GM23338 (cell line): Measurements from ENCODE around the gene CDKAL1. TPM values are rescaled to one million over a fixed set of nuclear protein-coding genes. Genes with fewer than 3 reads are reported as not detected.

Experiments
- ATAC-seq: fragments of 200-7000 bp; cut with Tn5 transposase; 3 replicates; pipeline ENCODE4 v1.9.1; 2020
- DNase-seq: peaks from one replicate; pipeline ENCODE4 v3.0.0-alpha.2; 2015; ENCODE audit warnings: low spot score
- H2AFZ ChIP-seq: fragments of 200-600 bp; sonication (generic); 2 replicates; pipeline ENCODE4 v1.8.0; 2016; ENCODE audit warnings: antibody characterized with exemption, mild to moderate bottlenecking, moderate library complexity
- H3F3A ChIP-seq: fragments of 200-600 bp; sonication (generic); replicated peaks from 2 replicates; pipeline ENCODE4 v1.8.0; 2017; ENCODE audit warnings: antibody characterized with exemption, mixed run types, low read depth
- H3K27ac ChIP-seq: fragments of 200-600 bp; sonication (generic); 2 replicates; pipeline ENCODE4 v1.6.1; 2016; ENCODE audit warnings: low read depth
- H3K27me3 ChIP-seq: fragments of 200-600 bp; sonication (generic); 2 replicates; pipeline ENCODE4 v1.8.0; 2016; ENCODE audit warnings: mild to moderate bottlenecking, mixed run types, moderate library complexity; ENCODE audit not compliant: insufficient read depth
- H3K36me3 ChIP-seq: fragments of 200-600 bp; sonication (generic); 2 replicates; pipeline ENCODE4 v1.8.0; 2016; ENCODE audit warnings: mild to moderate bottlenecking; ENCODE audit not compliant: insufficient read depth
- H3K4me1 ChIP-seq: fragments of 200-600 bp; sonication (generic); 2 replicates; pipeline ENCODE4 v1.8.0; 2016; ENCODE audit warnings: mild to moderate bottlenecking, moderate library complexity; ENCODE audit not compliant: insufficient read depth
- H3K4me2 ChIP-seq: fragments of 200-600 bp; sonication (generic); 2 replicates; pipeline ENCODE4 v1.7.1; 2017; ENCODE audit warnings: mixed run types
- H3K4me3 ChIP-seq: fragments of 200-600 bp; sonication (generic); 2 replicates; pipeline ENCODE4 v1.6.1; 2016; ENCODE audit warnings: mixed run types
- H3K79me2 ChIP-seq: fragments of 200-600 bp; sonication (generic); replicated peaks from 2 replicates; pipeline ENCODE4 v1.8.0; 2017; ENCODE audit warnings: mild to moderate bottlenecking; ENCODE audit not compliant: insufficient read depth
- H3K9me2 ChIP-seq: fragments of 200-600 bp; sonication (generic); 2 replicates; pipeline ENCODE4 v1.8.0; 2017; ENCODE audit not compliant: insufficient read depth
- H4K20me1 ChIP-seq: fragments of 200-600 bp; sonication (generic); replicated peaks from 2 replicates; pipeline ENCODE4 v1.8.0; 2017; ENCODE audit warnings: mild to moderate bottlenecking; ENCODE audit not compliant: insufficient read depth
- H3K27ac Mint-ChIP-seq: 2 replicates; pipeline ENCODE4 v1.8.0; 2020; ENCODE audit warnings: inconsistent platforms, mild to moderate bottlenecking, moderate library complexity, mixed read lengths
- H3K27me3 Mint-ChIP-seq: 3 replicates; pipeline ENCODE4 v1.8.0; 2022; ENCODE audit warnings: low read depth, mild to moderate bottlenecking, moderate library complexity, mixed read lengths, inconsistent platforms; ENCODE audit not compliant: insufficient read depth, poor library complexity
- H3K36me3 Mint-ChIP-seq: 3 replicates; pipeline ENCODE4 v1.8.0; 2021; ENCODE audit warnings: low read depth, mild to moderate bottlenecking, inconsistent platforms, moderate library complexity, mixed read lengths
- H3K4me1 Mint-ChIP-seq: 3 replicates; pipeline ENCODE4 v1.8.0; 2020; ENCODE audit warnings: mild to moderate bottlenecking, inconsistent platforms, mixed read lengths
- H3K4me3 Mint-ChIP-seq: 3 replicates; pipeline ENCODE4 v1.8.0; 2021; ENCODE audit warnings: moderate library complexity, mild to moderate bottlenecking, inconsistent platforms, mixed read lengths
- H3K9me3 Mint-ChIP-seq: 3 replicates; pipeline ENCODE4 v1.8.0; 2020; ENCODE audit warnings: moderate library complexity, mild to moderate bottlenecking, inconsistent platforms, mixed read lengths
- CREB1 ChIP-seq: fragments of 250-450 bp; sonication (Bioruptor Pico); IDR thresholded peaks from 2 replicates; pipeline ENCODE4 v1.5.0; 2020; ENCODE audit warnings: low read depth, mild to moderate bottlenecking, moderate library complexity
- CTCF ChIP-seq, 2 experiments: fragments of 200-600 bp in 1 of 2; sonication (generic) in 1 of 2; conservative IDR thresholded peaks; 2 replicates each; pipeline versions ENCODE4 v1.5.1 to v1.6.1; 2016 to 2017; ENCODE audit warnings: antibody characterized with exemption in 2 of 2, low read depth in 2 of 2, mild to moderate bottlenecking in 2 of 2, moderate library complexity in 1 of 2
- EZH2phosphoT487 ChIP-seq: fragments of 200-600 bp; sonication (generic); IDR thresholded peaks from one replicate; pipeline ENCODE4 v1.8.1; 2018; ENCODE audit warnings: antibody characterized with exemption; ENCODE audit not compliant: unreplicated experiment
- JUNB ChIP-seq: IDR thresholded peaks from one replicate; pipeline ENCODE4 v1.6.1; 2016; ENCODE audit warnings: antibody characterized with exemption; ENCODE audit not compliant: unreplicated experiment
- NANOG ChIP-seq: IDR thresholded peaks from 2 replicates; pipeline ENCODE4 v1.6.1; 2016; ENCODE audit warnings: antibody characterized with exemption, borderline replicate concordance
- POLR2AphosphoS5 ChIP-seq: IDR thresholded peaks from 2 replicates; pipeline ENCODE4 v1.6.1; 2016; ENCODE audit warnings: antibody characterized with exemption, low read depth
- REST ChIP-seq: IDR thresholded peaks from one replicate; pipeline ENCODE4 v1.6.1; 2018; ENCODE audit warnings: antibody characterized with exemption; ENCODE audit not compliant: unreplicated experiment
- STAT1 ChIP-seq: IDR thresholded peaks from one replicate; pipeline ENCODE4 v1.6.1; 2016; ENCODE audit warnings: antibody characterized with exemption; ENCODE audit not compliant: unreplicated experiment
- ZNF462 ChIP-seq: fragments of 250-450 bp; sonication (Bioruptor Pico); IDR thresholded peaks from 2 replicates; pipeline ENCODE4 v1.5.0; 2020; ENCODE audit warnings: mild to moderate bottlenecking, moderate library complexity
- polyA plus RNA-seq: library from polyadenylated mRNA; unstranded; fragments of >200 nt; fragmentation: Nextera tagmentation; extraction: Ambion mirVana; gene quantifications from 2 replicates; pipeline ENCODE4 v1.2.1, GENCODE V29; 2016
- total RNA-seq: library from RNA; depleted of rRNA; stranded (reverse); fragments of >200 nt; shearing (Covaris generic); gene quantifications from 2 replicates; pipeline ENCODE4 v1.2.3, GENCODE V29; 2014

CDKAL1 gene
- total and polyA plus RNA-seq, 2 experiments from 2014 or later = 17.8 to 35.0 TPM

- no peak overlapping the region for H3K27ac ChIP-seq
- no peaks in the 10 kb centered on the region for H3K27me3 ChIP-seq
- H3K4me1 ChIP-seq = peaks cover 31% of the 10 kb centered on the region
- no peak for ATAC-seq
- no peaks in the 10 kb centered on the region for H3K9me2 ChIP-seq
- H3K4me2 ChIP-seq = no peak overlapping the region
- no peak overlapping the region for H2AFZ ChIP-seq
- Mint-ChIP-seq H3K27me3 (peaks cover 2% of the 10 kb centered on the region), H3K36me3 (no peaks in the 10 kb centered on the region), H3K27ac (no peak overlapping the region), H3K9me3 (no peaks in the 10 kb centered on the region), H3K4me3 (no peak overlapping the region), H3K4me1 (peaks cover 32% of the 10 kb centered on the region)
- no peaks in the 10 kb centered on the region for H3F3A ChIP-seq
- H3K36me3 ChIP-seq = no peaks in the 10 kb centered on the region
- no peak for DNase-seq
- no peak overlapping the region for H3K4me3 ChIP-seq
- H4K20me1 ChIP-seq = no peaks in the 10 kb centered on the region
- no peaks in the 10 kb centered on the region for H3K79me2 ChIP-seq
- TF ChIP-seq CTCF (conservative IDR thresholded peaks at IDR 0.05; ENCODE audit: low read depth in 2 of 2) (no peak), STAT1 (no peak)
These were observed 576.4 kb downstream of the CDKAL1 start for GRCh38 chr6:21110684-21111083.

GRCh38 chr6:21111093-21111725 lies 577.0 kb downstream of the CDKAL1 start:
- Histone ChIP-seq H3K79me2 (no peaks in the 10 kb centered on the region), H3K4me2 (no peak overlapping the region), H4K20me1 (no peaks in the 10 kb centered on the region), H3K4me1 (peaks cover 31% of the 10 kb centered on the region), H2AFZ (no peak overlapping the region), H3K27ac (no peak overlapping the region; the same call in 1 of the 2 replicates), H3K9me2 (no peaks in the 10 kb centered on the region), H3K27me3 (no peaks in the 10 kb centered on the region), H3F3A (no peaks in the 10 kb centered on the region), H3K36me3 (no peaks in the 10 kb centered on the region), H3K4me3 (no peak overlapping the region)
- H3K9me3 Mint-ChIP-seq = no peaks in the 10 kb centered on the region
- H3K4me1 Mint-ChIP-seq = peaks cover 37% of the 10 kb centered on the region
- H3K27me3 Mint-ChIP-seq = peaks cover 2% of the 10 kb centered on the region
- ATAC-seq (peak; percentile 52; the same call in 2 of the 3 replicates), DNase-seq (peak; percentile 37)
- H3K36me3 Mint-ChIP-seq = no peaks in the 10 kb centered on the region
- H3K4me3 Mint-ChIP-seq = no peak overlapping the region
- H3K27ac Mint-ChIP-seq = peak overlapping the region; percentile 24
- TF ChIP-seq CREB1 (CRISPR knock-in tag) (no peak), JUNB (no peak), REST (no peak), ZNF462 (CRISPR knock-in tag) (no peak), NANOG (no peak), POLR2AphosphoS5 (no peak), EZH2phosphoT487 (no peak)
